22Rv1 (cell line): Measurements from ENCODE around the gene ZNF750.

ENCODE experiments used
- ZFX ChIP-seq: fragments of 450-650 bp; IDR thresholded peaks from 2 replicates; pipeline ENCODE4 v1.6.1; 2017; ENCODE audit warnings: antibody characterized with exemption, borderline replicate concordance
- TF ChIP-seq, protein P1 (sequence below): fragments of 450-650 bp; IDR thresholded peaks from 2 replicates; pipeline ENCODE4 v1.5.1; 2017; ENCODE audit warnings: mild to moderate bottlenecking

DNA sequence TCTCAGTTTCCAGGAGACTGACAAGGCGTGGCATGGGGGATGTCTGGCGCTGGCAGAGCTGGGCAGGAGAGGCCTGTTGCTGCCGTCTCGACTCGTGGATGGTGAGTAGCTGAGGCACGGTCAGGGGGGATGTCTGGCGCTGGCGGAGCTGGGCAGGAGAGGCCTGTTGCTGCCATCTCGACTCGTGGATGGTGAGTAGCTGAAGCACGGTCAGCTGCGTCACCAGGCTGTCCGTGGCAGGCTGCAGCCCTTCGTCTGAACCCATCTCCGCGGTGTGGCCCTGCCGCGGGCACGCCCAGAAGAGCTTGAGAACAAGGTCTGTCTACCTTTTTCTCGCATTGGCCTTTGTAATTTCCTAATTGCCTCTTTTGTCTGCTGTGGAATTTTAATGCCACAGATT, 25.0 kb downstream of the ZNF750 start:
- TF ChIP-seq, protein P1, sequence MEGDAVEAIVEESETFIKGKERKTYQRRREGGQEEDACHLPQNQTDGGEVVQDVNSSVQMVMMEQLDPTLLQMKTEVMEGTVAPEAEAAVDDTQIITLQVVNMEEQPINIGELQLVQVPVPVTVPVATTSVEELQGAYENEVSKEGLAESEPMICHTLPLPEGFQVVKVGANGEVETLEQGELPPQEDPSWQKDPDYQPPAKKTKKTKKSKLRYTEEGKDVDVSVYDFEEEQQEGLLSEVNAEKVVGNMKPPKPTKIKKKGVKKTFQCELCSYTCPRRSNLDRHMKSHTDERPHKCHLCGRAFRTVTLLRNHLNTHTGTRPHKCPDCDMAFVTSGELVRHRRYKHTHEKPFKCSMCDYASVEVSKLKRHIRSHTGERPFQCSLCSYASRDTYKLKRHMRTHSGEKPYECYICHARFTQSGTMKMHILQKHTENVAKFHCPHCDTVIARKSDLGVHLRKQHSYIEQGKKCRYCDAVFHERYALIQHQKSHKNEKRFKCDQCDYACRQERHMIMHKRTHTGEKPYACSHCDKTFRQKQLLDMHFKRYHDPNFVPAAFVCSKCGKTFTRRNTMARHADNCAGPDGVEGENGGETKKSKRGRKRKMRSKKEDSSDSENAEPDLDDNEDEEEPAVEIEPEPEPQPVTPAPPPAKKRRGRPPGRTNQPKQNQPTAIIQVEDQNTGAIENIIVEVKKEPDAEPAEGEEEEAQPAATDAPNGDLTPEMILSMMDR = no peak
- TF ChIP-seq ZFX = no peak
